ENCODE measurements around the gene TMEM72.

Gene TMEM72

DNA sequence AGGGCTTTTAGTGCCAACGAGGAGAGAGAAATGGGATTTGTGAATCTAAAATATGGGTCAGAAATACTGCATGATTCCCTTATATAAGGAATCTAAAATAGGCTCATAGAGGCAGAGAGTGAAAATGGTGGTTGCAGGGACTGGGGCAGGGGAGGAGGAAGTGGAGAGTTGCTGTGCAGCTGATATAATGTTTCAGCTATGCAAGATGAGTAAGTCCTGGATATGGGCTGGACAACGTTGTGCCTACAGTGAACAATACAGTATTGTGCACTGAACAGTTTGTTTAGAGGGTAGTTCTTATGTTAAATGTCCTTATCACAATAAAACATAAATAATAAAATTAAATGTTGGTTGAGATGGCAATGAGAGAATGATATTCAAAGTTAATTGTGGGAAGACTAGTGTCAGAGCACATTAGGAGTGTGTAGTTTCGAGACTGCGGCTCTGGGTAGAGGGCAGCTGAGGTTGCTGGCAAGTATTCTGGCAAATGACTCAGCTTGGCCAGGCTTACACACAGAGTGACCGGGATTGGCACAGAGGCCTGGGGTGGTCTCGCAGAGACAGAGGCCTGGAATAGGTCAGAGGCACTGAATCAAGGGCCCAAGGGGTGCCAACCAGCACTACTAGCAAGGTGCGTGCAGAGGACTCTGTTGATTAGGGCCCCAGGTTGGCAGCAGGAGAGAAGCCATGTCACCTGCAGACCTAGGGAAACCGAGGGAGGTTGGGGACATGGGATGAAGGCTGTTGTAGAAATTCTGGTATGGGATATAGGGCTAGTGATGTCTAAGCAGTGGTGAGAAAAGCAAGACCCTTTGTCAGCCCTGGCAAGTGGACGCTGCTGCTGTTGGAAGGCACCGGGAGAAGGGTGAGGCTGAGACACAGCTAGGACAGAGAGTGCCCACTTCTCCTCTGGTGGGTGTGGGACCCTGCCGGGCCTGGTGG, 70.3 kb downstream of the TMEM72 start:
- no peak for DNase-seq

- no peak for DNase-seq
These were observed 71.0 kb downstream of the TMEM72 start for GRCh38 chr10:44982114-44982460.

DNA sequence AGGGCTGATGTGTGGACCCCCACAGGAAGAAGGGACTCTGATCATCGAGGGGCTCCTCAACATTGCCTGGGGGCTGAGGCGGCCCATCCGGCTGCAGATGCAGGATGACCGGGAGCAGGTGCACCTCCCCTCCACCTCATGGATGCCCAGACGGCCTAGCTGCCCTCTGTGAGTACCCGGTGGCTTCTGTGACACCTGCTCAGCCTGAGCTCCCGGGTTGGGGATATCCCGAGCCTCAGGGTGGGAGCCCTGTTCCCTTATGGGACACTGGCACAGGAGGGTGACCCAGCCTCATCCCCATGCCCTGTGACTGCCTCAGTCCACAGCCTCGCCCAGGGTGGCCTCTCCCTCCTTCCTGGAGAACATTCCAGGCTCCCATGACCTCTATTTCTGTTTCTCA, 71.4 kb downstream of the TMEM72 start:
- DNase-seq = no peak

- no peak for DNase-seq
These were observed 72.1 kb downstream of the TMEM72 start for GRCh38 chr10:44983066-44983894.

- no peak for DNase-seq
These were observed 72.8 kb downstream of the TMEM72 start for GRCh38 chr10:44983895-44984278.

- no peak for DNase-seq
These were observed 73.5 kb downstream of the TMEM72 start for GRCh38 chr10:44984671-44985101.

GRCh38 chr10:44985175-44985681, 74.1 kb downstream of the TMEM72 start:
- DNase-seq = no peak

DNA sequence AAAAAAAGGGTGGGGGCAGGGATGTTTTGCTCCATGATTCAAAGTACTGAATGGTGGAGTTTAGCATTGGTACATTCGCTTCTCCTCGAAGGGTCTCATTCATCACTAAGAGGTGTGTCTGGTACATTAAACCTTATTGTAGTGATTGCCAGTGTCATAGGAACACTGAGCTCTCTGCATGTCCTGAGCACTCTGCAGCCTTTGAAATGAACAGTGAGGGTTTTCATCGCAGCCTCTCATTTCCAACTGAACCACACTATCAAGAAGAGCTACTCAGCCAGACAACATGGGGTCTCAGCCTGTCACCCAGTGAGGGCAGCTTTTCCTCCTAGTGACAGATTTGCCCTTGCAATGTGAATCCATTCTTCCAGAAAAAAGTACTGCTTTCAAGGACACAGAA, 75.0 kb downstream of the TMEM72 start:
- no peak for DNase-seq

Measured in stimulated activated CD8-positive, alpha-beta memory T cell treated with anti-CD3 and anti-CD28 coated beads, Interleukin-4, amount 100 ng/mL, for 48 hours (primary cell).